ENCODE measurements around the gene UGGT2. TPM values are rescaled to one million over a fixed set of nuclear protein-coding genes. Genes with fewer than 3 reads are reported as not detected.
"Not testable (repeated sequence)": the region's sequence is repeated elsewhere in the genome, so short reads cannot be mapped to it uniquely, and the experiment has no call there.

The UGGT2 gene
- total RNA-seq, 4 donors from 2014 or later = 17.5 to 29.9 (median 25.2) TPM

- H3K4me3 ChIP-seq = no peak overlapping the region
- no peak for TF ChIP-seq CTCF (IDR thresholded peaks at IDR 0.05)
- TF ChIP-seq POLR2A (IDR thresholded peaks at IDR 0.05) = no peak
- no peaks in the 10 kb centered on the region for H3K9me3 ChIP-seq
- no peaks in the 10 kb centered on the region for H3K4me1 ChIP-seq
- H3K27me3 ChIP-seq = no peaks in the 10 kb centered on the region
- H3K27ac ChIP-seq = no peak overlapping the region
- no peaks in the 10 kb centered on the region for H3K36me3 ChIP-seq
- DNase-seq = no peak
These were observed 252.8 kb downstream of the UGGT2 start for GRCh38 chr13:95800436-95800835.

GRCh38 chr13:95797016-95797415 lies 256.2 kb downstream of the UGGT2 start:
- Histone ChIP-seq H3K27me3 (no peaks in the 10 kb centered on the region), H3K9me3 (no peaks in the 10 kb centered on the region), H3K36me3 (peaks cover 0 to 11% (median 2%) of the 10 kb centered on the region in 3 donors), H3K27ac (no peak overlapping the region), H3K4me1 (no peaks in the 10 kb centered on the region), H3K4me3 (no peak overlapping the region)
- DNase-seq = no peak
- no peak for TF ChIP-seq CTCF (IDR thresholded peaks at IDR 0.05)
- TF ChIP-seq POLR2A (IDR thresholded peaks at IDR 0.05) = no peak

- no peaks in the 10 kb centered on the region for H3K27me3 ChIP-seq
- DNase-seq = no peak
These were observed 259.4 kb downstream of the UGGT2 start for GRCh38 chr13:95793781-95794180.

GRCh38 chr13:95793018-95793555 lies 260.1 kb downstream of the UGGT2 start:
- peaks cover 0 to 47% (median 2%) of the 10 kb centered on the region in 3 donors for H3K36me3 ChIP-seq

More at GRCh38 chr13:95793781-95794180, 259.4 kb downstream of the UGGT2 start:
- H3K4me1 ChIP-seq = no peaks in the 10 kb centered on the region
- TF ChIP-seq CTCF (IDR thresholded peaks at IDR 0.05) = no peak
- TF ChIP-seq POLR2A (IDR thresholded peaks at IDR 0.05) = no peak
- no peak overlapping the region for H3K27ac ChIP-seq
- no peaks in the 10 kb centered on the region for H3K9me3 ChIP-seq
- no peak overlapping the region for H3K4me3 ChIP-seq
- H3K36me3 ChIP-seq = peaks cover 0 to 40% (median 2%) of the 10 kb centered on the region in 3 donors

GRCh38 chr13:95791084-95791722 lies 262.0 kb downstream of the UGGT2 start:
- TF ChIP-seq CTCF (IDR thresholded peaks at IDR 0.05) (no peak), POLR2A (IDR thresholded peaks at IDR 0.05) (no peak)
- Histone ChIP-seq H3K27ac (no peak overlapping the region), H3K27me3 (no peaks in the 10 kb centered on the region), H3K36me3 (peaks cover 0 to 61% (median 2%) of the 10 kb centered on the region in 3 donors), H3K4me1 (no peaks in the 10 kb centered on the region), H3K9me3 (no peaks in the 10 kb centered on the region), H3K4me3 (no peak overlapping the region)
- DNase-seq = no peak

More at GRCh38 chr13:95793018-95793555, 260.1 kb downstream of the UGGT2 start:
- no peak overlapping the region for H3K4me3 ChIP-seq
- no peak overlapping the region for H3K27ac ChIP-seq
- TF ChIP-seq POLR2A (IDR thresholded peaks at IDR 0.05) (no peak), CTCF (IDR thresholded peaks at IDR 0.05) (no peak)
- H3K4me1 ChIP-seq = no peaks in the 10 kb centered on the region
- no peak for DNase-seq
- H3K9me3 ChIP-seq = no peaks in the 10 kb centered on the region
- H3K27me3 ChIP-seq = no peaks in the 10 kb centered on the region

GRCh38 chr13:95789315-95789714 lies 263.9 kb downstream of the UGGT2 start:
- H3K27me3 ChIP-seq, H3K9me3 ChIP-seq, DNase-seq, H3K4me1 ChIP-seq, H3K27ac ChIP-seq, H3K4me3 ChIP-seq: not testable (repeated sequence)
- H3K36me3 ChIP-seq = peaks cover 0 to 61% (median 2%) of the 10 kb centered on the region in 3 donors

Data from Peyer's patch (tissue), 4 donors.